SKM-1 (cell line): Measurements from ENCODE around the gene SP3.

Experiments used
- DNase-seq: peaks from one replicate; lab custom pipeline; 2025; ENCODE audit not compliant: unreplicated experiment; lab: John Stamatoyannopoulos, UW

SP3 gene

GRCh38 chr2:173965372-173966025, at the start of gene SP3:
Gene SP3 (minus strand): TSS chr2:173965373. CDS start chr2:173965171, 202 bp downstream.
- DNase-seq: peak; percentile 90

- DNase-seq: no peak
These were observed 49.5 kb upstream of the SP3 start for GRCh38 chr2:174014699-174015070.

GRCh38 chr2:174014011-174014698, 49.0 kb upstream of the SP3 start:
- no peak for DNase-seq

- no peak for DNase-seq
These were observed 48.2 kb upstream of the SP3 start for GRCh38 chr2:174013315-174013751.

- no peak for DNase-seq
These were observed 47.5 kb upstream of the SP3 start for GRCh38 chr2:174012347-174013314.

- no peak for DNase-seq
These were observed 46.6 kb upstream of the SP3 start for GRCh38 chr2:174011796-174012195.

- no peak for DNase-seq
These were observed 46.0 kb upstream of the SP3 start for GRCh38 chr2:174011173-174011572.

- no peak for DNase-seq
These were observed 44.5 kb upstream of the SP3 start for GRCh38 chr2:174009488-174010223.

- DNase-seq: no peak
These were observed 43.5 kb upstream of the SP3 start for GRCh38 chr2:174008720-174009119.

- no peak for DNase-seq
These were observed 41.8 kb upstream of the SP3 start for GRCh38 chr2:174007010-174007409.

GRCh38 chr2:174005801-174006419, 40.7 kb upstream of the SP3 start:
- no peak for DNase-seq

- no peak for DNase-seq
These were observed 39.9 kb upstream of the SP3 start for GRCh38 chr2:174004905-174005605.

- no peak for DNase-seq
These were observed 38.8 kb upstream of the SP3 start for GRCh38 chr2:174003720-174004695.

- no peak for DNase-seq
These were observed 37.5 kb upstream of the SP3 start for GRCh38 chr2:174002679-174003078.

- DNase-seq: no peak
These were observed 35.9 kb upstream of the SP3 start for GRCh38 chr2:174001107-174001506.

- DNase-seq: no peak
These were observed 34.6 kb upstream of the SP3 start for GRCh38 chr2:173999724-174000123.

- no peak for DNase-seq
These were observed 34.1 kb upstream of the SP3 start for GRCh38 chr2:173999272-173999671.

GRCh38 chr2:173998386-173998785, 33.2 kb upstream of the SP3 start:
- DNase-seq: no peak

GRCh38 chr2:173997753-173998152, 32.6 kb upstream of the SP3 start:
- no peak for DNase-seq
